HPDE6-E6E7 (cell line): ENCODE data around the gene GLI3.

Experiments used
- DNase-seq: peaks from one replicate; pipeline ENCODE4 v3.0.0; 2011; ENCODE audit warnings: missing footprints; ENCODE audit errors: extremely low spot score

Gene GLI3

GRCh38 chr7:42035210-42035609, 201.8 kb downstream of the GLI3 start:
- DNase-seq, result no peak

GRCh38 chr7:42033480-42033879, 203.5 kb downstream of the GLI3 start:
- no peak for DNase-seq

DNA sequence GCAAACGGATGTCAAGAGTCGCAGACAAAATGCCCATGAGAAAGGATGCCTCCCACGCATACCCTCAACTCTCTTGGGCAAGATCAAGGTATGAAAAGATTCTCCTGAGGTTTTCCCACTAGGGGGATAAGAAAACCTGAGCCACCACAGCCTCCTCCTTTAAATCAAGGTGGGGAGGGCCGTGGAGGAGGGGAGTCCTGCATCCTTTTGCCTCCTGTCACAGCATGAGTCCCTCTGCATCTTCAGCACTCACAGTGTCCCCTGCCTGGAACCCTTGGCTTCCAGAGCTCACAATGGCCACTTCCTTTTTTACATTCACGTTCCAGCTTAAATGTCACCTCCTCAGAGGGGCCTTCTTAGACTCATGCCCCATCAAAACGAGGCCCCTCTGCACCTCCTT, 207.6 kb downstream of the GLI3 start:
- DNase-seq, result no peak

- no peak for DNase-seq
Observed at GRCh38 chr7:42027521-42027920, 209.5 kb downstream of the GLI3 start.

DNA sequence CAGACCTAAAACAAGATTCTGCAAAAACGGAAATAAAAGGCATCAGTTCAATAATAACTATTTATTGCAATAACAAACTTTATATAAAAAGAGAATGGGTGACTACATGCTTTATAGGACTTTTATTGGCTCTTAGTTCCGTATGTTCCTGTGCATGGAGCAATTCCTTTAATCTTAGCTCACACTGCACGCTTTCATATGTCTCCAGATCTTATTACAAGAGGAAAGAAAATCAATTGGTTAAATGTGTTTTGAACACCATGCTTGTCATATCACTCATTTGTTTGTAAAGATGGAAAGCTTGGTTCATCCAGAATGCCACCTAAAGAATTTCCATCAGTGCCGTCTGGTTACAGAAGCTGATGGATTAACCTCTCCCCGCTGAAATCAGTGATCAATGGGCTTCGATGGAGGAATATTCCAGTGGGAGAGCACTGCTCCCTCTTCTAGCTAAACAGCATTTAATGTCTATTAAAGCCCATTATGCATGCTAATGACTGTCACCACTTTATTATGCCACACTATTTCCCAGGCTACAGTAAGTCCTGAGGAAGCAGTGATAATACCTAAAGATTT, 210.3 kb downstream of the GLI3 start:
- DNase-seq, result no peak

GRCh38 chr7:42025635-42026375, 211.2 kb downstream of the GLI3 start:
- no peak for DNase-seq

GRCh38 chr7:42024537-42024936, 212.5 kb downstream of the GLI3 start:
- no peak for DNase-seq

GRCh38 chr7:42023262-42023661, 213.7 kb downstream of the GLI3 start:
- DNase-seq, result no peak

- no peak for DNase-seq
Observed at GRCh38 chr7:42022791-42023190, 214.2 kb downstream of the GLI3 start.

DNA sequence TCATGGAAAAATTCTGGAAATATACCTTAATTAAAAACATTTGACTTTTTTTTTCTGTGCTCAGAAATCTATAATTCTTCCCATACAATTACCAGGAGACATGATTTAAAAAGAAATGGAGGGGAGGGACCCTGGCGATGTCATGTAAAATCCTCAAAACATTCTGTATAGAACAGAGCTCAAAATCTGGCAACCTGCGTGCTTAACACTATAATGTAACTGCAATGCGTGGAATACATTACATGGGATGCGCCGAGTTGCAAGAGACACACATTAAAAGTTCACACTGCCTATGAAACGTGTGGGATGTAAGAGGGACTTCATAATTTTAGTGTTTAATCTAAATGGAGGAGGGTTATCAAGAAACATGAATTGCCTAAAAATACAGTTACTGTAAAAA, 215.0 kb downstream of the GLI3 start:
- DNase-seq, result no peak

DNA sequence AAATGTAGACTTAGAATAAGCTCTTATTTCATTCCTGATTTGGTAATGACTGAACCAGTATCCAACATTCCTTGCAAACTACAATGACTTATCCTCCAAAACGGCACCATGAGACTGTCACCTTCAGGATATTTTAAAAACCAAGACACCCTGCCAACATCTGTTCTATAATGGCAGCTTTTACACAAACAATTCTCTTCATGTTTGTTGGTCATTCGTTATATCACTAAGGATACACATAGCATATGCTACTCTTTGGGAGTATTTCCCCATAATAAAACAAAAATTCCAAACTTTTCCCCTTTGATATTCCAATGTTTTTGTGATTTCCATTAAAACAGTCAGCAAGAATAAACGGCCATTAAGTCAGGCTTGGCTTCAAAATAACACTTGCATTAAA, 215.4 kb downstream of the GLI3 start:
- DNase-seq, result no peak

DNA sequence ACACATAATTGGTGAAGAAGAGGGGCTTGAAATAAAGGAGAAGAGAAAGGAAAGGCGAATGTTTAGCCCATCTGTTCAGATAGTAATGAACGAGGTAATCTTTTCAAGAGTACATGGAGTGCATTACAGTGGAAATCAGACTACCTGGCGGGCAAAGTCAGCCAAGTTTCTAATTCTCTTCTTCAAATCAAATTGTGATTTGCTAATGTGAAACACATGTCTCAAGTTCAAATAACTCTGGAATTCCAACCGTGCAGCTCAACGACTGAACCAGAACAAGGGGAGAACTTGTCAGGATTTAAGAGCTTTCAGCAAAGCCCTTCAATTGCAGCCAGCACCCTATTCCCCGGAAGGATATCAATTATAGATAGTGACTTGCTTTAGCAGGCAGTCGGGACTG, 216.9 kb downstream of the GLI3 start:
- DNase-seq, result no peak

GRCh38 chr7:42017349-42017986, 219.5 kb downstream of the GLI3 start:
- no peak for DNase-seq

DNA sequence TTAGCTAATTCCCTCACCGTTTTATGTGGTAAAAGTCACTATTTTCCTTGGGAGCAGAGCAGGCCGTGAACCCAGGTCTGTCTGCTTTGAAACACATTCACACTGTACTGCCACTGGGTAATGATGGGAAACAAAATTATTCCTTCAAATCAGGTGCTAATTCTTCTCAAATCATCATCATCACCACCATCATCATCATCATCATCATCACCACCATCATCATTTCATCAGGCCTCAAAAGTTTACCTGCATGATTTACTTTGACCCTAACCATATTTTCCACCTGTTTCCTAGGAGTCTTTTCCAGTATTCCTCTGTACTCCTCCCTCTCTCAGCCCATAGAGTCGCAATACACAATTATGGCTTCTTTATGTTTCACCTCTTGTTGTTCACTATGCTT, 220.5 kb downstream of the GLI3 start:
- no peak for DNase-seq

DNA sequence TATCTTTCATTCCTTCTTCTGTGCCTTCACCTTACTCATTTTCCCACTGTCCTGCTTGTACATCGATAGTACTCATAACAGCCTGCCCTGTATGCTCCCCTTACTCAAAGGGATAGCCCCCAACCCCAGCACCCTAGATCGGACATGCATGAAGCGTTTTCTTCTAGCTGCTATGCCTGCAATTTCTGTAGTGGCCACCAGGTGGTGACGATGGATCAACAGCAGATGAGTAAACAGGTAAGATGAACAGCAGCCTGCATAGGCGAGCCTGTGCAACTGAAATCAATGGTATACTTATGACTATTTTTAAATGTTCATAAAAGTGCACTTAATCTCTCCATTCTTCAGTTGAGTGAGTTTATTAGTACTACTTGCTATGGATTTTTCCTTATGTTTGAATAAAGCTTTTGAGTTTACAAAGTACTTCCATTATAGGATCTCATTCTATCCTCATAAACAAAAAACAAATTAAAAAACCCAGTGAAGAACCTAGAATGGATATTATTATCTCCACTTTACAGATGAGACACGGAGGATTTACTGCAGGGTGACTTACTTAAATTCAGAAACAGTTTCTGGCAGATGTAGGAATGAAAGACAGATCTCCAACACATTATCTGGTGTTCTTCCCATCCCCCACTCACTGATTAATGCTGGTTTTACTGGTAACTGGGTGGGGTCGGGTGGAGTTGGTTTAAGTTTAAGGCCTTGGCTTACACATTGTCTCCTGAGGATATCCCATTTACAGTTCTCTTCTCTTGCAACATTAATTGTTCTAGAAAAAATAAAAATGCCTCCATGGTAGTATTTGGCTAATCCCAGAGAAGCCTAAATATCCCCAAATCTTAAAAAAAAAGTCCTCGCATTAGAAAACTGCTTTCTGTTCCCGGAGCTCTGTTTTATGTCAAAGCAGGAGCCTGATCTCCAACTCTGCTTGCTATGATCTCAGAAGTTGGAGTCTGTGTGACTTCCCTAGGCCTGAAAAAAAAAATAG, 222.1 kb downstream of the GLI3 start:
- no peak for DNase-seq

GRCh38 chr7:42012786-42013360, 224.1 kb downstream of the GLI3 start:
- no peak for DNase-seq

DNA sequence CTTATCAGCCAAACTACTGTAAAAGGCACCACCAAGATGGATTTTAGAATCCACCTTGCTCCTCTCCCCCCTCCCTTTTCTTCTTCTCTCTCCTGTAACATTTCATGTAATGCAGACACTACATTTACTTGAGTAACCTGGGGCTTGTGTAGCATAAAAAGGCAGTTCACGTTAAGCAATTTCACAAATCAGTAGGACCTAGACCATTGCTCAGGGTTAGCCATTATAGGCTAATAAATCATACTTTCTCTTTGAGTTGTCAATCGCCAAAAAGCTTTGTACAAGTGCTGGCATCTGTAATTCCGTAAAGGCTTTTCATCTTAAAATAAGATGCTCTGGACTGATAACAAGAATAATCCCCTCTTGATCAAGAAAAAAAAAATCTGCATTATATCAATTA, 224.7 kb downstream of the GLI3 start:
- no peak for DNase-seq

- no peak for DNase-seq
Observed at GRCh38 chr7:42011846-42012245, 225.2 kb downstream of the GLI3 start.

DNA sequence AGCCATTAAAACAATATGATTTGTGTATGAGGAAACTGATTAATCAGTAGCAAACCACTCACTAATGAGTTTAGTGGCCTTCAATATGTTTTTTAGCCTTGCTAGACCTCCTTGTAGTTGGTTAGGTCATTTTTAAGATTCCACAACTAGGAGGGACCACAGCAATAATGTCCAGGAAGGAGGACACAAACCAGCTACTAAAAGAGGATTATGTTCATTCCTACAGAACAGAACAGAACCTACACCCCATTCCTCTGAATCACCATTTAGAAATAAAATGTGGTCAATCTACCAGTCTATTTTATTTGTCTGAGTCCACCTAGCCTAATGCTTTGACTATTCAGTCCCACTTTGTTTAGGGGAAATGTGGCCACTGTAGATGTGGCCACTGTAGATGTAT, 226.3 kb downstream of the GLI3 start:
- DNase-seq, result no peak

GRCh38 chr7:42006801-42007513, 230.1 kb downstream of the GLI3 start:
- DNase-seq, result no peak

DNA sequence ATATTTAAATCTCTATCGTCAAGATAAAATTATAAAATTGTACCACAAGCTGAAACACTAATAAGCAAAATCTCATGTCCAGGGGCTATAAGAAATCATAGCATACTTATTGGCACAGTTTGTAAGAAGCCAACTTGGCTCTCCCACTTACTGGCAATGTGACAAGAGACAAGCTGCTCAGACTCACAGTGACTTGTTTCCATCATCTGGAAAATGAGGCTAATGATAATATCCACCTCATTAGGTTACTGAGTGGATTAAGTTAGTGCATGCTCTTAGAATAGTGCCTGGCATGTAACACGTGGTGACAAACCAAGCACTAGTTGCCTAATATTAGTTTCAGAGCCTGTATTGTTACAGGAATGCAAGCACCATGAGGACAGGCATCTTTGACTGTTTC, 234.4 kb downstream of the GLI3 start:
- DNase-seq, result no peak
